Activated T-cell treated with anti-CD3 and anti-CD28 coated beads for 1 hour (primary cell): Measurements from ENCODE around the gene SERPINB8.

Experiments
- DNase-seq: peaks from one replicate; pipeline ENCODE4 v3.0.0-alpha.2; 2020; ENCODE audit warnings: low read depth

SERPINB8 gene

GRCh38 chr18:63964908-63965307 lies 5.0 kb upstream of the SERPINB8 start:
- no peak for DNase-seq

GRCh38 chr18:63965716-63966330 lies 4.1 kb upstream of the SERPINB8 start:
- DNase-seq: no peak

GRCh38 chr18:63970809-63971205 lies 926 bp downstream of the SERPINB8 start:
- DNase-seq: no peak

- DNase-seq: no peak
Measured at GRCh38 chr18:63971320-63972001, 1.6 kb downstream of the SERPINB8 start.

GRCh38 chr18:63972002-63972376 lies 2.1 kb downstream of the SERPINB8 start:
- no peak for DNase-seq

GRCh38 chr18:63974991-63975390 lies 5.1 kb downstream of the SERPINB8 start:
- no peak for DNase-seq

- no peak for DNase-seq
Measured at GRCh38 chr18:63975628-63976027, 5.7 kb downstream of the SERPINB8 start.

- no peak for DNase-seq
Measured at GRCh38 chr18:63977040-63977439, 7.2 kb downstream of the SERPINB8 start.

GRCh38 chr18:63979409-63979920 lies 9.6 kb downstream of the SERPINB8 start:
- no peak for DNase-seq

- DNase-seq: no peak
Measured at GRCh38 chr18:63980027-63980426, 10.1 kb downstream of the SERPINB8 start.

GRCh38 chr18:63980896-63981460 lies 11.1 kb downstream of the SERPINB8 start:
- no peak for DNase-seq

- no peak for DNase-seq
Measured at GRCh38 chr18:63981719-63982118, 11.8 kb downstream of the SERPINB8 start.

- no peak for DNase-seq
Measured at GRCh38 chr18:63982361-63982760, 12.5 kb downstream of the SERPINB8 start.

- DNase-seq: no peak
Measured at GRCh38 chr18:63986885-63987284, 17.0 kb downstream of the SERPINB8 start.

- no peak for DNase-seq
Measured at GRCh38 chr18:63987743-63988142, 17.9 kb downstream of the SERPINB8 start.

GRCh38 chr18:63992751-63993150 lies 22.9 kb downstream of the SERPINB8 start:
- DNase-seq: no peak

- DNase-seq: peak; percentile 29
Measured at GRCh38 chr18:63994783-63995399, 25.0 kb downstream of the SERPINB8 start.

- no peak for DNase-seq
Measured at GRCh38 chr18:63997041-63997440, 27.2 kb downstream of the SERPINB8 start.

- no peak for DNase-seq
Measured at GRCh38 chr18:63997606-63998005, 27.7 kb downstream of the SERPINB8 start.

GRCh38 chr18:63999871-64000270 lies 30.0 kb downstream of the SERPINB8 start:
- DNase-seq: no peak

GRCh38 chr18:64002581-64002980 lies 32.7 kb downstream of the SERPINB8 start:
- no peak for DNase-seq

- DNase-seq: no peak
Measured at GRCh38 chr18:64009305-64009704, 39.4 kb downstream of the SERPINB8 start.

GRCh38 chr18:64011513-64011912 lies 41.6 kb downstream of the SERPINB8 start:
- no peak for DNase-seq
